Measurements from ENCODE around the gene ADARB2.

DNA sequence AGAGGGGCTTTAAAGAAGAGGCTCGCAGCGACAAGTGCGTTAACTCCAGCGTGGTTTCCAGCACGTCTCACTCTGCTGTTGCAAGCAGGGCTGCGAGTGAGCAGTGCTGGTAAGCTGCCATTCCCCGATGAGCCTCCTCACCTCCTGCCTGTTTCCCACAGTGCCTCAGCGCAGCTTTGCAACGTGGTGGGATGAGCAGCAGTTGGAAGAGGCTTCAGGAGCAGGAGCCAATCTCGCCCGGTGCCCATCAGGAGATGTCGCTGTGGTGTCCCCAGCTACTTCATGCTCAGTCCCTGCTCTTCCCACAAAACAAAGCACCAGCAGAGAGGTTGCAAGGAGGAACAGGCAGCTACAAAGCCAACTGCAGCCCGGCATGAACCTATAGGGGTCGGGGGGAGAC lies 2.4 kb upstream of the ADARB2 start:
- TF ChIP-seq, protein P1, sequence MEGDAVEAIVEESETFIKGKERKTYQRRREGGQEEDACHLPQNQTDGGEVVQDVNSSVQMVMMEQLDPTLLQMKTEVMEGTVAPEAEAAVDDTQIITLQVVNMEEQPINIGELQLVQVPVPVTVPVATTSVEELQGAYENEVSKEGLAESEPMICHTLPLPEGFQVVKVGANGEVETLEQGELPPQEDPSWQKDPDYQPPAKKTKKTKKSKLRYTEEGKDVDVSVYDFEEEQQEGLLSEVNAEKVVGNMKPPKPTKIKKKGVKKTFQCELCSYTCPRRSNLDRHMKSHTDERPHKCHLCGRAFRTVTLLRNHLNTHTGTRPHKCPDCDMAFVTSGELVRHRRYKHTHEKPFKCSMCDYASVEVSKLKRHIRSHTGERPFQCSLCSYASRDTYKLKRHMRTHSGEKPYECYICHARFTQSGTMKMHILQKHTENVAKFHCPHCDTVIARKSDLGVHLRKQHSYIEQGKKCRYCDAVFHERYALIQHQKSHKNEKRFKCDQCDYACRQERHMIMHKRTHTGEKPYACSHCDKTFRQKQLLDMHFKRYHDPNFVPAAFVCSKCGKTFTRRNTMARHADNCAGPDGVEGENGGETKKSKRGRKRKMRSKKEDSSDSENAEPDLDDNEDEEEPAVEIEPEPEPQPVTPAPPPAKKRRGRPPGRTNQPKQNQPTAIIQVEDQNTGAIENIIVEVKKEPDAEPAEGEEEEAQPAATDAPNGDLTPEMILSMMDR (IDR thresholded peaks at IDR 0.05): no peak
- no peak for TF ChIP-seq POLR2A (IDR thresholded peaks at IDR 0.05)

All from testis (tissue), 2 donors.